ENCODE results near the gene RIPOR3. TPM values are rescaled to one million over a fixed set of nuclear protein-coding genes. Genes with fewer than 3 reads are reported as not detected.

The RIPOR3 gene
- total RNA-seq, 1 donor, result 6.5 TPM

DNA sequence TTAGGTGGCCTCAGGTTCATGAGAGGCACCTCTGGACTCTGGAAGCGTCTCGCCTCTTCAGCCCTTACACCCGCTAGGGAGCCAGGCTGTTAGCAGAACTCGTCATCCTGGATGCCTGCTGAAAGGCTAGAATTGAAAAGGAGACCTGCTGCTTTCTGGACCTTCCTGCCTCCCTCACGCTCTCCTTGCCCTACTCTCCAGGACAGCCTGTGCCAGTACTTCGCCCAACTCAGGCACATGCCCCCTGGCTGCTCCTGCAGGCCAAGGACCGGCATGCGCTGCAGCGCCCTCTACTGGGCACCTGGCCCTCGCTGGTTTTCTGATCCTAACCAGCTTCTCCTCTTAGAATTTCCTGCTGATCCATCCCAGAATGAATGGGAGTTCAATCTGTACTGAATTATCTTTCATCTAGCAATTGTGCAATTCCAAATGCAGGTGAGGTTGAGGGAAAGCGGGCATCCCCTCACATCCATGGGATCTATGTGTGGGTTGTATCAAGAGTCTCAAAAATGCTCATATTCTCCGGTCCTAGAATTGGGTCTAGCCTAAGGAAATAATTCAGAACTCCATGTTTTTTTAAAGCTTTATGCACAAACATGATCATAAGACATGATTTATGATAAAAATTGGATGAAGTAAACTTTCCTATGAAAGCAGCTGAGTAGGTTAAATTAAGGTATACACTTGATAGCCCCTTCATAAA, 103.2 kb downstream of the RIPOR3 start:
- TF ChIP-seq, protein P1, sequence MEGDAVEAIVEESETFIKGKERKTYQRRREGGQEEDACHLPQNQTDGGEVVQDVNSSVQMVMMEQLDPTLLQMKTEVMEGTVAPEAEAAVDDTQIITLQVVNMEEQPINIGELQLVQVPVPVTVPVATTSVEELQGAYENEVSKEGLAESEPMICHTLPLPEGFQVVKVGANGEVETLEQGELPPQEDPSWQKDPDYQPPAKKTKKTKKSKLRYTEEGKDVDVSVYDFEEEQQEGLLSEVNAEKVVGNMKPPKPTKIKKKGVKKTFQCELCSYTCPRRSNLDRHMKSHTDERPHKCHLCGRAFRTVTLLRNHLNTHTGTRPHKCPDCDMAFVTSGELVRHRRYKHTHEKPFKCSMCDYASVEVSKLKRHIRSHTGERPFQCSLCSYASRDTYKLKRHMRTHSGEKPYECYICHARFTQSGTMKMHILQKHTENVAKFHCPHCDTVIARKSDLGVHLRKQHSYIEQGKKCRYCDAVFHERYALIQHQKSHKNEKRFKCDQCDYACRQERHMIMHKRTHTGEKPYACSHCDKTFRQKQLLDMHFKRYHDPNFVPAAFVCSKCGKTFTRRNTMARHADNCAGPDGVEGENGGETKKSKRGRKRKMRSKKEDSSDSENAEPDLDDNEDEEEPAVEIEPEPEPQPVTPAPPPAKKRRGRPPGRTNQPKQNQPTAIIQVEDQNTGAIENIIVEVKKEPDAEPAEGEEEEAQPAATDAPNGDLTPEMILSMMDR (IDR thresholded peaks at IDR 0.05; ENCODE audit: insufficient read depth, low read length), result peak; percentile 99
- no peak overlapping the region for H3K4me3 ChIP-seq (ENCODE audit: low read depth, low read length)
- peak; percentile 51 for DNase-seq (ENCODE audit: low read depth)

DNA sequence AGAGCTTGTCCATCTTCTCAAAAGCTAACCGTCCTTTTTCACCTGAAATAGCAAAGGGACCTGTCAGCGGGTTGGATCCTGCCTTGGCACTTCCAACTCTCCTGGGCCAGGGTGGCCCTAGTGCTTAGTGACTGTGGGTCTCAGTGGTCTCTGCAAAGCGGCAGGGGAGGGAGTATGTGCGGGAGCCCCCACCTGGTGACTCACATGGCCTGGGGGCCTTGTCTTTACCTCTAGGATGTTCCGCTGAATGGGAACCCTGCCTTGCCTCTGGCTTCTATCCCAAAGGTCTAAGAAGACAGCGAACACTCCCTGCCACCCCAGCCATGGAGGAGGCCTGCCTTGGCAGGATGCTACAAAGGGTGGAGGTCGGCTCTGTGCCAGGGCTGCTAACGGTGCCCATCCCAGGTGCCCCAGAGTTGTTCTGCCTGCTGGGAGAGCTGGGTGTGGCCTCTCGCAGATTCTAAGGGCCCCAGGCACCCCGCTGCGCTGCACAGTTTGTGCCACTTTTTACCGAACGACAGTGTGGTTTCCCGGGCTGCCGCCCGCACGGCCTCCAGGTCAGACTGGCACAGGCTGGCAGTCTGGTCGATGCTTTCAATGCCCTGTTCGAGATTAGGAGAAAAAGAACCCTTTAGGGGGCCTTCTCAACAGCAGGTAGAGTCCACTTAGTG, 103.9 kb downstream of the RIPOR3 start:
- no peak for DNase-seq (ENCODE audit: low read depth)
- TF ChIP-seq, protein P1 (IDR thresholded peaks at IDR 0.05; ENCODE audit: insufficient read depth, low read length), result no peak
- no peak overlapping the region for H3K4me3 ChIP-seq (ENCODE audit: low read depth, low read length)

DNA sequence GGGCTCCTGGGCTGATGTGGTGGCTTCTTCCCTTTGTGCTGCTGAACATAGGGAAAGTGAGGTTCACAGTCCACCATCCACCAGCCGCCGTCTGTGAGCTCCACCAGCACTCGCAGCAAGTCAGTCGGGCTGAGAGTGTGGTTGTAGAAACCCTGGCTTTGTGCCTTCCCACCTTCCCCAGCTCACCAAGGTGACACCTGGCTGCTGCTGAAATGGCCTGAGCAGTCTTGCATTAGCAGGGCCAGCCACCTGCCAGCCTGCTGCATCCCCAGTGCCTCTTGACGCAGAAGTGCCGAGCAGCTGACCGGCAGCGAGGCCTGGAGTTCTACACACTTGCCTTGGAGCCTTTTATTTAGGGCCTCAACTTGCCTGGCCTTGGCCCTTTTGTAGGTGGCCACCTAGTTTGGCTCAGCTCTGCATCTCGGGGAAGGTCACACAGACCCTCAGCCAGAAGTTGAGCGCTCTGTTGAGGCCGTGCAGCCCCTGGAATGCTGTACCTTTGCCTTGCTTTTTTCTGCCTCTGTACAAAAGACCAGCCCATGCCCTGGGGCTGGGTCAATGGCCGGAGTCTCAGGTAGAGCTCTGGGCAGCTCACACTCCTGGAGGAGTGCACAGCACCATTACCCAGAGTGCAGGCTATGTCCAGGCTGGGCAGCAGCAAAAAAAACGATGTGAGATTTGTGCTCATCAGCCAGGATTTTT, 104.7 kb downstream of the RIPOR3 start:
- TF ChIP-seq, protein P1 (IDR thresholded peaks at IDR 0.05; ENCODE audit: insufficient read depth, low read length), result no peak
- H3K4me3 ChIP-seq (ENCODE audit: low read depth, low read length), result no peak overlapping the region
- no peak for DNase-seq (ENCODE audit: low read depth)

DNA sequence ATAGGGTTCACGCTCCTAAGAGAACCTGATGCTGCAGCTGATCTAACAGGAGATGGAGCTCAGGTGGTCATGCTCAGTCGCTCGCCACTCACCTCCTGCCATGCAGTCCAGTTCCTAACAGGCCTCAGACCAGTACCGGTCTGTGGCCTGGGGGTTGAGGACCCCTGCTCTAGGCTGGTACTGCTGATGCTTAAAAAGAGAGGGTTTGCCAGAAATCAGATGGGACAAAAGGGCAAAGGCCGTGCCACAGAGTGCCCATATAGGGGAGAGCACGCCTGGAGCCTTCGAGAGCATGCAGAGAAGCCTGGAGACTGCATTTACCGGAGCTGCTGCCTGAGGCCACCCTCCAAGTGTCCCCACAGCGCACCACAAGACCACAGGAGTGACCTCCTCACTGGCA, 105.7 kb downstream of the RIPOR3 start:
- H3K4me3 ChIP-seq (ENCODE audit: low read depth, low read length), result no peak overlapping the region
- TF ChIP-seq, protein P1 (IDR thresholded peaks at IDR 0.05; ENCODE audit: insufficient read depth, low read length), result no peak
- DNase-seq (ENCODE audit: low read depth), result no peak

DNA sequence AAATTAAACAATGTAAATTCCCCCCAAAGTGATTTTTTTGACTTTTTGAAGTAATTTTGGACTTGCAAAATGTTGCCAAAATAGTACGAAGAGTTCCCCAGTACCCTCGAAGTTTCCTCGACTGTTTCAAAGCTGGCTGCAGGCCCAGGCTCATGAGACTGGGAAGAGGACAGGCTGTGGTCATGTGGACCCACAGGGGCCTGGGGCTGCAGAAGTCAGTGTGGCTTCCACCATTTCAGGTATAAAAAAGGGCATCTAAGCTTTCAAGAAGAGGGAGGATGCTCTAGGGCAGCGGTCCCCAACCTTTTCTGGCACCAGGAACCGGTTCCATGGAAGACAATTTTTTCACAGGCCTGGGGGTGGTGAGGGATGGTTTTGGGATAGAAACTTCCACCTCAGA, 106.1 kb downstream of the RIPOR3 start:
- no peak overlapping the region for H3K4me3 ChIP-seq (ENCODE audit: low read depth, low read length)
- TF ChIP-seq, protein P1 (IDR thresholded peaks at IDR 0.05; ENCODE audit: insufficient read depth, low read length), result no peak
- no peak for DNase-seq (ENCODE audit: low read depth)

DNA sequence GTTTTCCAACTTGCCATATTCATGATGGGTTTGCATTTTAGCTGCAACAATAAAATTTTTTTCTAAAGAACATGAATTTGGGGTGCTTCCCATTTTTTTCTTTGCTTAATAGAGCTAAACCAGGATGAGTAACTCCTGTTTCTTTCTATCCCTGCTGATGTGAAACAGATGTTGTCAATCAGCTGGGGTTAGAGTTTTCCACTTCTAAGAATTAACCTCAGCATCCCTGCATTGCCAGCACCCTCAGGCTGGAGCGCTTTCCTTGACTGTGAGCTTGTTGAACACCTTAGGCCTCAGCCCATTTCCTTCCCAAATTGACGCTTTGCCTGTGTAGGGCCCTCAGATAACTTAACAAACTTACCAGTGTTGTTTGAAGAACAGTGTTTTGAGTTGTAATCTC, 106.7 kb downstream of the RIPOR3 start:
- TF ChIP-seq, protein P1 (IDR thresholded peaks at IDR 0.05; ENCODE audit: insufficient read depth, low read length), result no peak
- no peak for DNase-seq (ENCODE audit: low read depth)
- H3K4me3 ChIP-seq (ENCODE audit: low read depth, low read length), result no peak overlapping the region

Data from fibroblast of the aortic adventitia (primary cell).